HT-29 (cell line): ENCODE measurements around the gene AGBL3. TPM values are rescaled to one million over a fixed set of nuclear protein-coding genes. Genes with fewer than 3 reads are reported as not detected.
"Not testable (repeated sequence)": the region's sequence is repeated elsewhere in the genome, so short reads cannot be mapped to it uniquely, and the experiment has no call there.

Experiments
- DNase-seq: peaks from one replicate; pipeline ENCODE4 v3.0.0-alpha.2; 2015; ENCODE audit warnings: low spot score
- total RNA-seq: library from RNA; depleted of rRNA; stranded (reverse); fragments of >200 nt; shearing (Covaris generic); gene quantifications from 2 replicates; pipeline ENCODE4 v1.2.3, GENCODE V29; 2014

The AGBL3 gene
- total RNA-seq, 1 experiment from 2014 or later = 0.18 TPM

DNA sequence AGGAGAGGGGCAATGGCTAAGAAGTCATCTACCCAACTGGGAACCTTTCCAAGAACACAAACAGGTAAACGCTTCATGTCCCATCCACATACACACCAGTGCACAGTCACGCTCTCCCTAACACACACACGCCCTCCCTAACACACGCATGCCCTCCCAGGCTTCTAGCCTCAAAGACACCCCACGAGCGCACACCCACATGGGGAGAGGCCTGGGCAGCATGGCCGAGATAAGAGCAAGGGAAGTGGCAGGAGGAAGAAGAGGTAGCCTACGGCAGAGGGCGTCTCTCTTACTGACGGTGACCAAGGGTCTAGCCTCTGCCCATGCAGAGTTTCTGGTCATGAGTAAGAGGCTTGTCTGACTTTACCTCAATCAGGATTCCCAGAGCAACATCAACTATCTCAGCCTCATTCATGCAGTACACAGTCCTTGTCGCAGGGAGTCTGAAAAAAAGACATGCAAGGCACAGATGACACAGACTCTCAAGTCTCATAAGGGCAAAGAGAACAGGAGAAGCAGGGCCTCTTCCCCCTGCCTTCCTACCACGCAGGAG is 181.1 kb downstream of the AGBL3 start:
- DNase-seq = no peak

- DNase-seq = no peak
These were observed 181.7 kb downstream of the AGBL3 start for GRCh38 chr7:135168001-135168400.

- no peak for DNase-seq
These were observed 182.3 kb downstream of the AGBL3 start for GRCh38 chr7:135168489-135169140.

DNA sequence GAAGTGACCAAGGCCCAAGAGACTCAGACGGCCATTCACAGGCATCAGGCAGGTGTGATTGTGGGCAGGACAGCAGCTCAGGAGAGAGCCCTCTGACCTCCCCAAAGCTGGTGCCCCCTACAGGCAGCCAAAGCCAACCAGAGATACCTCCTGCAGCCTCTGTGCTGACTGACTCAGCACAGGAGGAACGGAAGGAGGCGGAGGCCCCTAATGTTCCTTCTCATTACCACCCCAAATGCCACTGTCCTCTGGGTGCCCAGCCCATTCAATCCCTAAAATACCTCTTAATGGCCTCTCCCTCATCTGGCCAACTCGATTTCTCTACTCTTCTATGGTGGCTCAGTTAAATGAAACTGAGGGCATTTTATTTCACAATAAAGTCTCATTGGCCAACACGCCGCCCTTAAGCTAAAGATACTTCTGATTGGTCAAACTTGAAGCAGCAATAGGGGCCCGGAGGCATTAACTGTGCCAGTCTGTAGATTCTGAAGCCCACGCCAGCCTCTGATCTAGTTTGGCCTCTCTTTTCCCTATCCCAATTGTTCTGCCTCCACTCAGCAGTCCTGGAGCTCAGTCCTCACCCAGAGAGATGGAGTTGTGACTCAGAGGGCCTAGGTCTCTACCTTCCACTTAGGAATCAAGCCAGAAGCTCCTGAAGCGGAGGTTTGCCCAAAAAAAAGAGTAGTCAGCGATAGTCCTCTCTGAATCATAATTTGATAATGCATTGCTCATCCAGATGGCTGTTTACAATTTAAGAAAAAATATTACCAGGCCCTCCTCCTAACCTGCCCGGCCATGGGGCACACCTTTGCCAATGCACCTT is 183.0 kb downstream of the AGBL3 start:
- DNase-seq = peak; percentile 53

- DNase-seq = no peak
These were observed 183.6 kb downstream of the AGBL3 start for GRCh38 chr7:135169964-135170273.

GRCh38 chr7:135170274-135170997 is 184.1 kb downstream of the AGBL3 start, which contains the start of gene CYREN:
Gene CYREN (minus strand): TSS chr7:135170707. CDS start chr7:135168922, 1,785 bp downstream.
- peak; percentile 97 for DNase-seq

- DNase-seq = not testable (repeated sequence)
These were observed 184.7 kb downstream of the AGBL3 start for GRCh38 chr7:135170998-135171481.

- DNase-seq = not testable (repeated sequence)
These were observed 185.4 kb downstream of the AGBL3 start for GRCh38 chr7:135171581-135172291.

DNA sequence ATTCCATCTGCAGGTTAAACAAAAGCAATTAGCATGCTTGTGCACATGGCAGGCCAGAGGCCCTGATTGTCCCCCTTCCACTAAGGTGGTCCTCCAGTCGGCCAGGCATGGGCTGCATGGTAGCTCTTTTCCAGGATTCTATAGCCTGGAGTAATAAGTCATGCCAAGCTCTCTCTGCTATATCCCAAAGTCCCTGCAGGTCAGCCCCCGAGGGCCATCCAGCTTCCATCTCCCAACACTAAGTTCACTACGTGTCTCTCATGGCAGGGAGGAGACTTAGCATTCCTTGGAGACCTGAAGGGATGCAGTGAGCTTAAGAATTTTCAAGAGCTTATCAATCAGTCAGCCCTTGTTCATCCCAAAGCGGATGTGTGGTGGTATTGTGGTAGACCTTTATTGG is 187.6 kb downstream of the AGBL3 start:
- DNase-seq = not testable (repeated sequence)

DNA sequence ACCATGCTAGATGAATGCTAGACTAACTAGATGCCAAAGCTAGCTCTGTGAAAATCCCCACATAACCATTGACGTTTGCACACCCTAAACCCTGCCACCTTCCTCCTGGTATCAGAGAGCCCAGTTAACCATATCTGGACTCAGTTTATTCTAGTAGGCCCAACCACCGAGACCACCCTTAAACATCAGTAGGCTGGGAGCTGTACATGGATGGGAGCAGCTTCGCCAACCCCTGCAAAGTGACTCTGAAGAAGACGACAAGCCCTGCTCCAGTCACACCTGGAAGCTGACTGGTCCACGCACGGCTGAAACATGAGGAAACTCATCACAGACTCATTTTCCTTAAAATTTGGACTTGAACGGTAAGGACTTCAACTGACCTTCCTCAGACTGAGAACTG is 188.6 kb downstream of the AGBL3 start:
- no peak for DNase-seq

DNA sequence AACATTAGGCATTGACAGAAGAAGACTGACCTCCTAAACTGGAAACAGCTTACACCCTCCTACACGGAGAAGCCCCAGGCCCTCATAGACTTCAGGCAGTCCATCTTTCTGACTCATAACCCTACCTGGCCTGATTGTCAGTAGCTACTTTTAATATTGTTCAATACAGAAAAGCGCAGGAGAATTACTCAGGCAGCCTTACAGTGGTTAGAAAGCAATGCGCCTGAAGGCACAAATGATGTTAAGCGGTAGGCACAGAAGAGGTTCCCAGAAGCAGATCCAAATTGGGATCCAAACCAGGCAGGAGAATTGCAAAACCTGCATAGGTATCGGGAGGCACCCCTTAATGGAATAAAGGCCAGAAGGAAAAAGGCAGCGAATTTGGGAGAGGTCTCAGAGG is 189.6 kb downstream of the AGBL3 start:
- DNase-seq = no peak

GRCh38 chr7:135177028-135177696 is 190.9 kb downstream of the AGBL3 start:
- peak; percentile 41 for DNase-seq

- DNase-seq = no peak
These were observed 192.1 kb downstream of the AGBL3 start for GRCh38 chr7:135178364-135178763.

GRCh38 chr7:135179321-135179925 is 193.1 kb downstream of the AGBL3 start:
- peak; percentile 92 for DNase-seq

DNA sequence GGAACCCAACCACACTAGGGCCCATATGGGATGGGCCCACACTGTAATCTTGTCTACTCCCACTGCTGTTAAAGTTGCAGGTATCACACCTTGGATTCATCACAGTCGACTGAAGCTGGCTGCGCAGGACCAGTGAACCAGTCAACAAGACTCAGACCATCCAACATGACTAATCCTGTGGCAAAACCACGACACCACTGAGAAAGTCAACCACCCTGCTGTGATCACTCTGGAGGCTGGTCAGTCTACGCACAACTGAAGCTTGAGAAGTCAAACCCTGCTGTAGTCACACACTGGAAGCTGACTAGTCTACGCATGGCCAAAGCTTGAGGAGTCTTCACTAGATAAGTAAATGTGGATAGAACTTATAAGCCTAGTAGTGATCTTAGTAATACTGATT is 193.8 kb downstream of the AGBL3 start:
- no peak for DNase-seq

DNA sequence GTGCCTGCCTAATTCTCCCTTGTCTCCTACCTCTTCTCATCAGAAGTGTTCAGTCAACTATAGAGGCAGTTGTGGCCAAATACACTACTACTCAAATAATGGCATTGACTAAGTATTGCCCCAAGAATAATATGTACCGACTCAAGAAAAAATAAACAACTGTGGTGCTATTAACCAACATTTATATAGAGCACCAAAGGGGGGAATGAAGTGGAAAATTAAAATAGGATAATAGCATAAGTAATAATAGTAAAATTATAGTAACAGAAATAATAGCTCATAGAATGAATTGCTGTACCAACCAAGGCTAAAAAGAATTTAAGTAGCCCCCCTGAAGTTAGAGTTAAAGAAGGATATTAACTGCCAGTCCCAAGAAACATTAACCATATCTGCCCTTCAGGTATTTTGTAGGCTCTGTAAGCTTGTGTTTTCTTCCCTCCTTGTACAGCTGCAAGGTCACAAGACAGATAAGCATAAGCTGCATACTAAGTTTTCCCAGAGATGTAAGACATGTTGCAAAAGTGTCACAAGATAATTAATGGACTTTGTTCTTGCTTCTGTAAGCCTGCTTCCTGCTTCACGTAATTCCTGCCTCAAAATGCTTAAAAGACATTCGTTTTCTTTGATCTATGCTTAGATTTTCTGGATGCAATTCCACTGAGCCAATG is 195.1 kb downstream of the AGBL3 start:
- no peak for DNase-seq

- DNase-seq = no peak
These were observed 195.8 kb downstream of the AGBL3 start for GRCh38 chr7:135181929-135182678.

DNA sequence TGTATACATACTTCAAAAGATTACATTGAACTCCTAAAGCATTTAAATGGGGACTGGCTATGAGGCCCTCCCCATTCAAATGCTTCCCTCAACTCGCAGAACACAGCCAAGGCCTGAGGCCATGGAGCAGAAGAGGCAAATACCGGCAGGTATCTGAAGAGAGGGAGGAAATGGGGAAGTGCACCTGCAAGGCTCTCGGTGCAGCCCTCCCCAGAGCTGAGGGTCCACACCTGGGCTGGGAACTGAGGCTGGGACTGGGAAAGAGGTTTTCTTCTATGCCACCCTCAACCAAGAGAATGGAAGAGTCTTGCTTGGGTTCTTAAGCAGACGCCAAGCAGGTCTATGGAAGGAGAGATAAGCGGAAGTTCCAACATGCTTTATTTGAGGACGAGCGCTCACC is 197.2 kb downstream of the AGBL3 start:
- no peak for DNase-seq

DNA sequence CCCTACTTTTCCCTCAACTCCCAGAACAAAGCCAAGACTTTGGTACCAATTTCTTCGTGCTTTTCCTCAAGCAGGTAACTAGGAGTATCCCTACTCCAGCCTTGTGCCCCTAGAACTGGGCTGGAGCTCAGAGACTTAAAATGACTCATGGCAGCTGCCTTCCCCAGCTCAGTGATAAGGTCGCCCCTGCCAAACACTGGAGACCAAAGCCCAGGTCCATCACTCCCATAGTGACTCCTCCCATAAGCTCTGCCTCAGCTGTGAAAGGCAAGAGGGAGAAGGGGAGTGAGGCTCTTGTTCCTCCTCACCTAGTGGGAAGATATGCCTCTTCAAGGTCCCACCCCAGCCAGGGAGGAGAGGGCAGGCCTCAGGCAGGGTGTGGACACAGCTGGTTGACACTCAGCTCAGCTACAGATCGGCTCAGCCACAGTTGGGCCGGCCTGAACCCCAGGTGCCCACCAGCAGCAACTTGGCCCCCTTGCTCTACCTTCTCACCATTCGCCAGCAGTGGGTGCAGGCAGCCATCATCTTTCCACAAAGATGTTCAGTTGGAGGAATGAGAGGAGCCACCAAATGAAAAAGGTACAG is 198.0 kb downstream of the AGBL3 start:
- no peak for DNase-seq
